Muscle of back (tissue), 11 donors: ENCODE results near the gene TMEM41B. TPM values are rescaled to one million over a fixed set of nuclear protein-coding genes. Genes with fewer than 3 reads are reported as not detected.

Experiments
- DNase-seq, 3 donors: peaks; one replicate each; pipeline versions ENCODE4 v3.0.0 to v3.0.0-alpha.2; 2013
- polyA plus RNA-seq, 10 donors: library from polyadenylated mRNA; unstranded; fragments of 120-200 nt; gene quantifications; one replicate each; pipeline ENCODE4 v1.2.1, GENCODE V29; 2013; ENCODE audit not compliant: insufficient read length in 10 of 10

TMEM41B gene
- polyA plus RNA-seq, 10 donors, result 10.3 to 18.9 (median 14.8) TPM

- peak in 1 of 3 donors; percentile 36 for DNase-seq
These were observed 624 bp downstream of the TMEM41B start for GRCh38 chr11:9313648-9314290.

GRCh38 chr11:9310485-9311090 lies 3.8 kb downstream of the TMEM41B start:
- DNase-seq, result no peak

- no peak for DNase-seq
These were observed 10.2 kb downstream of the TMEM41B start for GRCh38 chr11:9304178-9304577.

- DNase-seq, result no peak
These were observed 11.9 kb downstream of the TMEM41B start for GRCh38 chr11:9302448-9302847.

- no peak for DNase-seq
These were observed 12.7 kb downstream of the TMEM41B start for GRCh38 chr11:9301720-9302119.

GRCh38 chr11:9293646-9294045 lies 20.7 kb downstream of the TMEM41B start:
- no peak for DNase-seq

- DNase-seq, result no peak
These were observed 28.4 kb downstream of the TMEM41B start for GRCh38 chr11:9285850-9286587.

GRCh38 chr11:9280655-9281301 lies 33.6 kb downstream of the TMEM41B start:
- peak in 2 of 3 donors; percentile 34 to 44 for DNase-seq

- DNase-seq, result no peak
These were observed 37.2 kb downstream of the TMEM41B start for GRCh38 chr11:9277176-9277575.

- DNase-seq, result peak in 1 of 3 donors; percentile 4
These were observed 37.8 kb downstream of the TMEM41B start for GRCh38 chr11:9276571-9276970.

- DNase-seq, result peak; percentile 46 to 85 (median 74)
These were observed 39.7 kb downstream of the TMEM41B start for GRCh38 chr11:9274499-9275258.

GRCh38 chr11:9273376-9274336 lies 40.7 kb downstream of the TMEM41B start:
- peak in 2 of 3 donors; percentile 29 to 34 for DNase-seq

GRCh38 chr11:9269492-9270013 lies 44.8 kb downstream of the TMEM41B start:
- DNase-seq, result peak in 1 of 3 donors; percentile 32

- DNase-seq, result no peak
These were observed 46.7 kb downstream of the TMEM41B start for GRCh38 chr11:9267680-9268079.

- DNase-seq, result no peak
These were observed 47.5 kb downstream of the TMEM41B start for GRCh38 chr11:9266926-9267325.

- DNase-seq, result no peak
These were observed 48.2 kb downstream of the TMEM41B start for GRCh38 chr11:9266132-9266736.

GRCh38 chr11:9265211-9266131 lies 48.9 kb downstream of the TMEM41B start, which contains the start of gene DENND5A:
Gene DENND5A, minus strand, starts transcription at chr11:9265350. Its CDS starts 281 bp downstream, at chr11:9265069.
- peak; percentile 88 to 96 (median 95) for DNase-seq
